ELR (cell line): ENCODE results near the gene ANKS1B.

Source experiments
- DNase-seq: peaks from one replicate; pipeline ENCODE4 v3.0.0-alpha.2; 2015; ENCODE audit warnings: low read depth

The ANKS1B gene

GRCh38 chr12:99567072-99567471, 417.7 kb downstream of the ANKS1B start:
- no peak for DNase-seq

GRCh38 chr12:99558109-99558508, 426.6 kb downstream of the ANKS1B start:
- DNase-seq: no peak

- no peak for DNase-seq
Observed at GRCh38 chr12:99553461-99553860, 431.3 kb downstream of the ANKS1B start.

DNA sequence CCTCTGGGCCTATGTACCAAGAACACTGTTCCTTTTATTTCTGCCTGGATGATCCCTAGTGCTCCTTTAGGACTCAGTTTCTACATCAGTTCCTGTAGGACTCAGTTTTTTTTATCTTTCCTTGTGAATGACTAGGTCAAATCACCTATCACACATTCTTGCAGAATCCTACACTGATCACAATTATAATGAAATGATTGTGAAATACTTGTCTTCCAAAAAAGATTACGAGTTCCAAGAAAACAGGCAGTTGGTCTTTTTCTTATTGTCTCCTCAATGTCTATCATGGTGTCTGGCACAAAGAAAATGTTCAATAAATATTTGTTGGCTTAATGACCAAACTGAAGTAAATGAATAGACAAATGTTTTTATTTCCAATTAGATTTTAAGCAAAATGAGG, 432.7 kb downstream of the ANKS1B start:
- DNase-seq: no peak

DNA sequence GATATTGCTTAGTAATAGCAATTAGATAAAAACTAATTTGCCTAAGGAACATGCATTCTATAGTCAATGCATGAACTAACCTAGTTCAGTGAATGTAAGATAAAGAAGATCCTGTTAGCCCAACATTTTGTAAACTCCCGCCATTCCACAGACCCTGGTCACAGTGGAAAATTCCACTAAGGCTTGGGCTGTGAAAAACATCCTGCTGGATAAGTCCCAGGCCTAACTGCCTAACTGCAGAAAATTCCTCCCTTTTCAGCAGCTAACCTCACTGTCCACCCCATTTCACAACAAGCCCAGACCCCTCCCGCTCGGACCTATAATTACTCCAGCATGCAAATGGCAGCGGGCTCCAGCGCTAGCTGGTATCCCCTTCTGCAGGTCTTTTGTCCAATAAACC, 435.1 kb downstream of the ANKS1B start:
- no peak for DNase-seq

DNA sequence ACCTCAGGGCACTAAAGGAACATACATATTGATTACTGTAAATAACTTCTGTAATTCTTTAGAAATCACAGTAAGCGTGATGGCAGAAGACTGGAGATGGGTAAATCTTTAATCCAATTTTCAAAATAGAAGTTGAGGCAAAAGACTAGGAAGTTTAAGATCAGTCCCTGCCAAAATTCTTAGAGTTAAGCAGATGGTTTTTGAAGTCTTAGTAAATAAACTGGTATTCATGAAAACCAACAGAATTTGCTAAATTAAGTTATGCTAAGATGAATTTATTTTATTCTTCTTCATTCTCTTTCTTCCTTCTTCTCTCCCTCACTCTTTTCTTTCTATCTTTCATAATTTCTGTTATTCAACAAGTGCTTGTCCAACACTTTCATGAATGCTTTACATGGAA, 435.5 kb downstream of the ANKS1B start:
- DNase-seq: no peak

DNA sequence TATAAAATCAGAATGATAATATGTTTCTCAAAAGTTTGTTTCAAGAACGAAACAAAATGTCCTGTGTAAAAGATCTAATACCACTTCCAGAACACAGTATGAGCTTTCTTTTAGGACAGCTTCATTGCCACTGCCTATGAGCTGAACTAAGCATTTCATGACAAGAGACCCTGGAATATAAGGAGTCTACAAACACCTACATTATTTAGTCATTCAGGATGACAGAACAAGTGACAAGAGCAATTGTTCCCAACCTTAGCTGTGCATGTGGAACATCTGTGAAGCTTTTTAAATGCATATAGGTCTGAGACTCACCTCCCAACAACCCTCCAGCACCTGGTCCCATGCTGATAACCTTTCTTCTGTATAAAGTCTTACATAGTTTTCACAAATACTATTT, 440.3 kb downstream of the ANKS1B start:
- DNase-seq: no peak

GRCh38 chr12:99529966-99530365, 454.8 kb downstream of the ANKS1B start:
- peak; percentile 63 for DNase-seq

DNA sequence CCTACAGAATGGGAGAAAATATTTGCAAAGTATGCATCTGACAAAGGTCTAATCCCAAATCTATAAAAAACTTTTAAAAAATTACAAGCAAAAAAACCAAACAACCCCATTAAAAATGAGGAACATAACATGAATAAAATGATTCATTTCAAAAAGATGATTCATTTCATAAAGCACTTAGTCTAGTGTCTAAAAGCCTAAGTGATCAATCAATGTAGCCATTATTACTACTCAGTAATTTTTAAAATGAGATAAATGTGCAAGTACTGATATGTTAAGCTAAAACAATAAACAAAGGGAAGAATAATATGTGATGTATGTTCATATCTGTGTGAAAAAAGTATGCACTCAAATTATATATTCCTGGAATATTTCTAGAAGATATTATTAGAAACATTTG, 456.3 kb downstream of the ANKS1B start:
- no peak for DNase-seq

DNA sequence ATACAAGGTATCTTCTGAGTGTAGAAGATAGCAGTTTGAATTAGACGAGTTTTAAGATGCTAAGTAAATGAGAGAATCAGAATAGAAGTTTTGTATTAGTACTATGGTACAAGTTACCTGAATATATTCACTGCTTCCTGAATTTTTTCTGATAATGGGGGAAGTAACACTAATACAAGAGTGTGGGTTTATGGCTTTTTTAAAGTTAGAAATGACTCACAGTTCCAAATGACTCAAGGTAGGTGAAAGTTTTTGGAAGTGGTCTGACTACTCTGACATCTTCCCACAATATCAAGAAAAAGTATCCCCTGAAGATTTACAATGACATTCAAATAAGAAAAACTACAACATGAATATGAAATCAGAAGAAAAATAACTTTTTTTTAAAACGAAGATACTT, 460.9 kb downstream of the ANKS1B start:
- DNase-seq: no peak

DNA sequence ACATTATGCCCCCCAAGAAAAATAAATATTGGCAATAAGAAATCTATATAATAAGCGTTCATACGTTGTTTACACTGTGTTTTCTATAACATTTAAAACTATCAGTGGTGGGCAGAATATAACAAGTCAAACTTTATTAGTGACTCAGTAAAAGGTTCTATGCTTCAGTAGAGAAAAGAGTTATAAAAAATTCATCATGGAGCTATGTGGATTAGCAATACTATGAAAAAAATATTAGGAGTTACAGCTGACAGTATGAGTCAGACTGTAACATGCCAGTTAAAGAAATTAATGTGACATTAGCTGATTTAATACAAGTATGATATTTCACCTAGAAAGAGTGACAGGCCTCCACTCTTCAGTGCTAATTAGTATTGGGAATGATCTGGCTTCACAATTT, 462.3 kb downstream of the ANKS1B start:
- no peak for DNase-seq

DNA sequence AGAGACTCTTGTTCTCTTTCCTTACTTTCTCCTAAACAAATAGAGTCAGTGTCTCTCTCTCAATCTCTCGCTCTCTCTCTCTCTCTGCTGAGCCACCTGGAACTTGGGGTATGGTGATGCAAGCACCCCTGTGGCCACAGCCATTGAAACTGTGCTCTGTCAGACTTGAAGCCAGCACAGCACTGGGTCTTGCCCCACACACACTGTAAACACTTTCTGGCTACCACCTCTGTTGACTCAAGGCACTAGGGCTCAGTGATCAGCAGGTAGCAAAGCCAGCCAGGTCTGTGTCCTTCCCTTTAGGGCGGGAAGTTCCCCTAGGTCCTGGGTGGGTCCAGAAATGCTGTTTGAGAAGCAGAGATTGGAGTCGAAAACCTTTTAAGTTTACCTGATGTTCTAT, 463.1 kb downstream of the ANKS1B start:
- DNase-seq: no peak

GRCh38 chr12:99513066-99513465, 471.7 kb downstream of the ANKS1B start:
- DNase-seq: no peak

GRCh38 chr12:99505805-99506204, 478.9 kb downstream of the ANKS1B start:
- DNase-seq: no peak

GRCh38 chr12:99498756-99499155, 486.0 kb downstream of the ANKS1B start:
- DNase-seq: peak; percentile 93

- DNase-seq: no peak
Observed at GRCh38 chr12:99495799-99496198, 488.9 kb downstream of the ANKS1B start.

- DNase-seq: no peak
Observed at GRCh38 chr12:99493197-99493596, 491.5 kb downstream of the ANKS1B start.

- DNase-seq: no peak
Observed at GRCh38 chr12:99486277-99486676, 498.5 kb downstream of the ANKS1B start.

GRCh38 chr12:99479149-99479548, 505.6 kb downstream of the ANKS1B start:
- no peak for DNase-seq

- DNase-seq: no peak
Observed at GRCh38 chr12:99476956-99477355, 507.8 kb downstream of the ANKS1B start.

DNA sequence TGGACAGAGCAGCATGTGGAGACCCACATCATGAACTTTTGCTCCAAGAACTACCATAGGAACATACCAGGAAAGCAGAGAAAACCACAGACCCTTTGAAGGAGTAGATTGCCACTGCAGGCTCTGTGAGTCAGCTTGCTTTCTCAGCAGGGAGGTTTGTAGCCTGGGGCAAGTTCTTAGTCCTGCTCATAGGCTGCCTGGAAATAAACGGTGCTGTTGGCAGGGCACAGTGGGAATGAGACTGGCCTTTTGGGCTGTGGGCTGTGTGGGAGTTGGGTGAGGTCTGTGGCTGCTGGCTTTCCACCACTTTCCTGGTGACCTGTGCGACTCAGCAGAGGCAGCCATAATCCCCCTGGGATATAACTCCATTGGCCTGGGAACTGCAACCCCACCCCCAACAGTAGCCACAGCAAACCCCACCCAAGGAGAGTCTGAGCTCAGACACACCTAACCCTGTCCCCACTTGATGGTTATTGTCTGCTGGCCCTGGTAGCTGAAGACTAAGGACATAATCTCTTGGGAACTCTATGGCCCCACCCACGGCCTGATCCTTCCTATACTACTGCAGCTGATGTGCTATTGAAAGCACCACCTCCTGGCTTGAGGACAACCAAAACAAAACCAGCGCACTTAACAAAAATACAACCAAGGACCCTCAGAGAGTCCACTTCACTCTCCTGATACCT, 529.2 kb downstream of the ANKS1B start:
- peak; percentile 95 for DNase-seq

GRCh38 chr12:99454539-99455172, 530.1 kb downstream of the ANKS1B start:
- DNase-seq: peak; percentile 1

DNA sequence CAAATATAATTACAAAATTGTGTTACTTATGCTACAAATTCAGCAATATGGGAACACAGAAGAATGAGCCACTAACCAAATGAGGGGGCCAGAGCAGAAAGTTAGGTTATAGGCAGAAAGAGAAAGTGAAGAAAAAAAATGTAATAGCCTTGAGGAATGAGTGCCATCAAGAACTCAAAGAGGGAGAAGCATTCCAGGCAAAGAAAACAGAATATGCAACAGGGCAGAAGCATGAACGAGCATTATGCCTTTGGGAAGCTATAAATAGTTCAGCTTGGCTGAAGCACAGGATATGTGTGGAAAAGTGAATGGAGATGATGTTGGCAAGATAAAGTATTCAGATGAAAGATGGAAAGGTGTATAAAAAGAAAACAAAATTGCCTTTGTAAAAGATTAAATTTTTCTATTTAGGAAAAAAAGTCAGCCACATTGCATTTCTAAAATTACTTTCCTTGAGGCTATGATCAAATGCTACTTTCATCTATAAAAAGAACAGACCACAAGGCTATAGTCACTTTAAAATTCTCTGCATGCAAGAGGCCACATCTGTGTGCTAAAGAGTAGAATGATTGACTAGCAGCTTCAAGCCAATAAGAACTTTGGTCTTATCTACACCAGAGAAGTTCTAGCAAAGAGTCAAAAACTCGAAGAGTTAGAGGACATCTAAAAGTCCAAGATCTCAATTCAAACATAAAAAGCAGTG, 530.7 kb downstream of the ANKS1B start:
- no peak for DNase-seq
